Measurements from ENCODE around the gene UTRN.

Gene UTRN

GRCh38 chr6:144314003-144314485 is 28.9 kb downstream of the UTRN start:
- Histone ChIP-seq H2AK5ac (ENCODE audit: low read length, severe bottlenecking) (peak overlapping the region; percentile 79), H3K79me1 (replicated peaks; ENCODE audit: low read length, poor library complexity, severe bottlenecking) (peaks cover 11% of the 10 kb centered on the region), H2AFZ (ENCODE audit: low read depth, low read length) (no peak overlapping the region), H3K27me3 (ENCODE audit: control insufficient read depth in 1 of 2, insufficient read depth in 1 of 2, low read length in 2 of 2) (no peaks in the 10 kb centered on the region), H3K14ac (ENCODE audit: low read length in 2 of 2) (peak overlapping the region in 1 of 2 experiments; percentile 48), H3K4me3 (ENCODE audit: insufficient read depth in 1 of 2, low read depth in 1 of 2, low read length in 2 of 2) (peak overlapping the region in 1 of 2 experiments; percentile 38), H2BK120ac (ENCODE audit: low read depth, low read length) (no peak overlapping the region), H3K9me3 (ENCODE audit: control insufficient read depth, low read length) (no peaks in the 10 kb centered on the region), H3K4me1 (ENCODE audit: control insufficient read depth, insufficient read depth, low read depth, low read length) (peaks cover 14% of the 10 kb centered on the region), H3K27ac (ENCODE audit: low read length, poor library complexity, severe bottlenecking) (peak overlapping the region; percentile 63), H2BK5ac (ENCODE audit: low read depth, low read length, poor library complexity, severe bottlenecking) (no peak overlapping the region), H3K23ac (ENCODE audit: low read length in 2 of 2) (no peak overlapping the region), H4K8ac (ENCODE audit: low read length) (no peak overlapping the region), H3K9ac (ENCODE audit: low read length) (peak overlapping the region; percentile 72), H2BK15ac (ENCODE audit: low read depth, poor library complexity, severe bottlenecking) (peak overlapping the region; percentile 3), H4K91ac (ENCODE audit: low read length) (no peak overlapping the region), H3K18ac (ENCODE audit: low read depth in 1 of 2, low read length in 2 of 2) (peak overlapping the region; percentile 5 to 46), H3K4ac (ENCODE audit: low read depth in 1 of 2, low read length in 2 of 2) (no peak overlapping the region), H3K36me3 (ENCODE audit: control insufficient read depth in 1 of 2, insufficient read depth in 2 of 2, low read depth in 1 of 2, low read length in 2 of 2) (peaks cover 1 to 18% of the 10 kb centered on the region in 2 experiments), H2BK12ac (ENCODE audit: low read length in 2 of 2) (peak overlapping the region in 1 of 2 experiments; percentile 86), H3K4me2 (ENCODE audit: low read length, poor library complexity, severe bottlenecking) (no peak overlapping the region)
- WGBS, result 93% methylated on average over 5 of the region's 5 CpGs
- peak; percentile 58 for DNase-seq

- H3K27me3 ChIP-seq (ENCODE audit: control insufficient read depth in 1 of 2, insufficient read depth in 1 of 2, low read length in 2 of 2), result no peaks in the 10 kb centered on the region
- peaks cover 9% of the 10 kb centered on the region for H3K79me1 ChIP-seq (replicated peaks; ENCODE audit: low read length, poor library complexity, severe bottlenecking)
- no peaks in the 10 kb centered on the region for H3K9me3 ChIP-seq (ENCODE audit: control insufficient read depth, low read length)
- H3K9ac ChIP-seq (ENCODE audit: low read length), result peak overlapping the region; percentile 72
- H3K18ac ChIP-seq (ENCODE audit: low read depth in 1 of 2, low read length in 2 of 2), result no peak overlapping the region
- H3K4me3 ChIP-seq (ENCODE audit: insufficient read depth in 1 of 2, low read depth in 1 of 2, low read length in 2 of 2), result peak overlapping the region in 1 of 2 experiments; percentile 38
- 100% methylated on average over 1 of the region's 1 CpG for WGBS
- peaks cover 15% of the 10 kb centered on the region for H3K4me1 ChIP-seq (ENCODE audit: control insufficient read depth, insufficient read depth, low read depth, low read length)
- H2BK15ac ChIP-seq (ENCODE audit: low read depth, poor library complexity, severe bottlenecking), result no peak overlapping the region
- no peak overlapping the region for H2BK12ac ChIP-seq (ENCODE audit: low read length in 2 of 2)
- no peak overlapping the region for H3K4ac ChIP-seq (ENCODE audit: low read depth in 1 of 2, low read length in 2 of 2)
- no peak for DNase-seq
- H2BK120ac ChIP-seq (ENCODE audit: low read depth, low read length), result no peak overlapping the region
- H2BK5ac ChIP-seq (ENCODE audit: low read depth, low read length, poor library complexity, severe bottlenecking), result no peak overlapping the region
- no peak overlapping the region for H2AK5ac ChIP-seq (ENCODE audit: low read length, severe bottlenecking)
- no peak overlapping the region for H3K4me2 ChIP-seq (ENCODE audit: low read length, poor library complexity, severe bottlenecking)
- H3K23ac ChIP-seq (ENCODE audit: low read length in 2 of 2), result no peak overlapping the region
- H4K8ac ChIP-seq (ENCODE audit: low read length), result no peak overlapping the region
- peak overlapping the region; percentile 63 for H3K27ac ChIP-seq (ENCODE audit: low read length, poor library complexity, severe bottlenecking)
- H4K91ac ChIP-seq (ENCODE audit: low read length), result no peak overlapping the region
- H2AFZ ChIP-seq (ENCODE audit: low read depth, low read length), result no peak overlapping the region
- no peak overlapping the region for H3K14ac ChIP-seq (ENCODE audit: low read length in 2 of 2)
- H3K36me3 ChIP-seq (ENCODE audit: control insufficient read depth in 1 of 2, insufficient read depth in 2 of 2, low read depth in 1 of 2, low read length in 2 of 2), result peaks cover 0 to 13% of the 10 kb centered on the region in 2 experiments
Observed at GRCh38 chr6:144314562-144314961, 29.4 kb downstream of the UTRN start.

GRCh38 chr6:144315226-144315980 is 30.3 kb downstream of the UTRN start:
- no peak overlapping the region for H2AFZ ChIP-seq (ENCODE audit: low read depth, low read length)
- H4K91ac ChIP-seq (ENCODE audit: low read length), result peak overlapping the region; percentile 21
- DNase-seq, result no peak
- H3K27me3 ChIP-seq (ENCODE audit: control insufficient read depth in 1 of 2, insufficient read depth in 1 of 2, low read length in 2 of 2), result no peaks in the 10 kb centered on the region
- H3K4me3 ChIP-seq (ENCODE audit: insufficient read depth in 1 of 2, low read depth in 1 of 2, low read length in 2 of 2), result no peak overlapping the region
- H2BK12ac ChIP-seq (ENCODE audit: low read length in 2 of 2), result peak overlapping the region in 1 of 2 experiments; percentile 70
- peak overlapping the region; percentile 72 for H3K27ac ChIP-seq (ENCODE audit: low read length, poor library complexity, severe bottlenecking)
- H3K4me1 ChIP-seq (ENCODE audit: control insufficient read depth, insufficient read depth, low read depth, low read length), result peaks cover 19% of the 10 kb centered on the region
- H2AK5ac ChIP-seq (ENCODE audit: low read length, severe bottlenecking), result peak overlapping the region; percentile 54
- no peak overlapping the region for H3K23ac ChIP-seq (ENCODE audit: low read length in 2 of 2)
- H2BK120ac ChIP-seq (ENCODE audit: low read depth, low read length), result no peak overlapping the region
- no peak overlapping the region for H4K8ac ChIP-seq (ENCODE audit: low read length)
- H3K14ac ChIP-seq (ENCODE audit: low read length in 2 of 2), result no peak overlapping the region
- H3K79me1 ChIP-seq (replicated peaks; ENCODE audit: low read length, poor library complexity, severe bottlenecking), result peaks cover 6% of the 10 kb centered on the region
- 98% methylated on average over 16 of the region's 16 CpGs for WGBS
- peak overlapping the region; percentile 25 for H2BK5ac ChIP-seq (ENCODE audit: low read depth, low read length, poor library complexity, severe bottlenecking)
- peaks cover 0 to 7% of the 10 kb centered on the region in 2 experiments for H3K36me3 ChIP-seq (ENCODE audit: control insufficient read depth in 1 of 2, insufficient read depth in 2 of 2, low read depth in 1 of 2, low read length in 2 of 2)
- peak overlapping the region in 1 of 2 experiments; percentile 75 for H3K4ac ChIP-seq (ENCODE audit: low read depth in 1 of 2, low read length in 2 of 2)
- H3K4me2 ChIP-seq (ENCODE audit: low read length, poor library complexity, severe bottlenecking), result no peak overlapping the region
- peak overlapping the region; percentile 87 for H2BK15ac ChIP-seq (ENCODE audit: low read depth, poor library complexity, severe bottlenecking)
- H3K9ac ChIP-seq (ENCODE audit: low read length), result no peak overlapping the region
- peak overlapping the region in 1 of 2 experiments; percentile 34 for H3K18ac ChIP-seq (ENCODE audit: low read depth in 1 of 2, low read length in 2 of 2)
- H3K9me3 ChIP-seq (ENCODE audit: control insufficient read depth, low read length), result no peaks in the 10 kb centered on the region

- no peak overlapping the region for H3K4ac ChIP-seq (ENCODE audit: low read depth in 1 of 2, low read length in 2 of 2)
- peaks cover 21% of the 10 kb centered on the region for H3K4me1 ChIP-seq (ENCODE audit: control insufficient read depth, insufficient read depth, low read depth, low read length)
Observed at GRCh38 chr6:144315981-144316861, 31.1 kb downstream of the UTRN start.

More at GRCh38 chr6:144315981-144316861, 31.1 kb downstream of the UTRN start:
- Histone ChIP-seq H3K9ac (ENCODE audit: low read length) (no peak overlapping the region), H4K8ac (ENCODE audit: low read length) (no peak overlapping the region), H2AK5ac (ENCODE audit: low read length, severe bottlenecking) (no peak overlapping the region), H3K36me3 (ENCODE audit: control insufficient read depth in 1 of 2, insufficient read depth in 2 of 2, low read depth in 1 of 2, low read length in 2 of 2) (peaks cover 0 to 4% of the 10 kb centered on the region in 2 experiments), H2BK15ac (ENCODE audit: low read depth, poor library complexity, severe bottlenecking) (no peak overlapping the region), H3K18ac (ENCODE audit: low read depth in 1 of 2, low read length in 2 of 2) (no peak overlapping the region), H2BK120ac (ENCODE audit: low read depth, low read length) (no peak overlapping the region), H3K23ac (ENCODE audit: low read length in 2 of 2) (no peak overlapping the region), H3K4me3 (ENCODE audit: insufficient read depth in 1 of 2, low read depth in 1 of 2, low read length in 2 of 2) (no peak overlapping the region), H3K27me3 (ENCODE audit: control insufficient read depth in 1 of 2, insufficient read depth in 1 of 2, low read length in 2 of 2) (no peaks in the 10 kb centered on the region), H2BK12ac (ENCODE audit: low read length in 2 of 2) (no peak overlapping the region), H3K79me1 (replicated peaks; ENCODE audit: low read length, poor library complexity, severe bottlenecking) (peaks cover 4% of the 10 kb centered on the region), H3K9me3 (ENCODE audit: control insufficient read depth, low read length) (no peaks in the 10 kb centered on the region), H4K91ac (ENCODE audit: low read length) (no peak overlapping the region), H2AFZ (ENCODE audit: low read depth, low read length) (no peak overlapping the region), H2BK5ac (ENCODE audit: low read depth, low read length, poor library complexity, severe bottlenecking) (peak overlapping the region; percentile 8), H3K27ac (ENCODE audit: low read length, poor library complexity, severe bottlenecking) (peak overlapping the region; percentile 80), H3K14ac (ENCODE audit: low read length in 2 of 2) (no peak overlapping the region), H3K4me2 (ENCODE audit: low read length, poor library complexity, severe bottlenecking) (peak overlapping the region; percentile 26)
- DNase-seq, result no peak
- 100% methylated on average over 5 of the region's 6 CpGs for WGBS

Data from mesenchymal stem cell (in vitro differentiated cells and primary cell).